HepG2 (cell line): ENCODE results near the gene ANKRD39. TPM values are rescaled to one million over a fixed set of nuclear protein-coding genes. Genes with fewer than 3 reads are reported as not detected.
A peak's percentile ranks its signal among the peaks of the same experiment; 100 is the strongest.

ENCODE experiments used
- AGO2 ChIP-seq: fragments of 200-400 bp; formaldehyde crosslinking; optimal IDR thresholded peaks from 2 replicates; pipeline ENCODE3; 2017; ENCODE audit warnings: mild to moderate bottlenecking, low read depth, low read length, moderate library complexity
- GABPA ChIP-seq, 2 experiments: IDR thresholded peaks; 2 replicates each; pipeline ENCODE4 v1.6.1; 2011 to 2016; ENCODE audit warnings: low read depth in 2 of 2, low read length in 1 of 2, missing biosample characterization in 1 of 2, missing genetic modification characterization in 1 of 2
- HDAC6 ChIP-seq: fragments of 200-600 bp; sonication (generic); IDR thresholded peaks from 2 replicates; pipeline ENCODE4 v1.7.0; 2017; ENCODE audit warnings: mild to moderate bottlenecking, antibody characterized with exemption, low read length, low read depth
- HHEX ChIP-seq: IDR thresholded peaks from 2 replicates; pipeline ENCODE4 v1.6.1; 2016; ENCODE audit warnings: control low read depth
- KAT7 ChIP-seq: IDR thresholded peaks from 2 replicates; pipeline ENCODE4 v1.6.1; 2018; ENCODE audit warnings: borderline replicate concordance, missing compliant biosample characterization
- KLF12 ChIP-seq: sonication (generic); formaldehyde crosslinking; IDR thresholded peaks from 2 replicates; pipeline ENCODE4 v1.4.0; 2020; ENCODE audit warnings: missing genetic modification reagents, borderline replicate concordance
- PCBP2 ChIP-seq: fragments of 200-400 bp; formaldehyde crosslinking; optimal IDR thresholded peaks from 2 replicates; pipeline ENCODE3; 2018; ENCODE audit warnings: low read length, low read depth; ENCODE audit not compliant: poor library complexity, severe bottlenecking
- POLR2AphosphoS2 ChIP-seq: IDR thresholded peaks from 2 replicates; pipeline ENCODE4 v1.6.1; 2011; ENCODE audit warnings: low read depth, low read length, improper control_type of control experiment
- SMAD1 ChIP-seq: sonication (generic); formaldehyde crosslinking; IDR thresholded peaks from 2 replicates; pipeline ENCODE4 v1.4.0; 2020; ENCODE audit warnings: missing genetic modification reagents, low read depth, mild to moderate bottlenecking, borderline replicate concordance
- SP2 ChIP-seq: sonication (generic); formaldehyde crosslinking; IDR thresholded peaks from 2 replicates; pipeline ENCODE4 v1.5.1; 2020; ENCODE audit warnings: mild to moderate bottlenecking, missing genetic modification reagents
- SP4 ChIP-seq: sonication (generic); formaldehyde crosslinking; IDR thresholded peaks from 2 replicates; pipeline ENCODE4 v1.8.1; 2023; ENCODE audit warnings: mild to moderate bottlenecking, missing genetic modification reagents
- THAP8 ChIP-seq: sonication (generic); formaldehyde crosslinking; IDR thresholded peaks from 2 replicates; pipeline ENCODE4 v1.5.1; 2020; ENCODE audit warnings: missing genetic modification reagents, mild to moderate bottlenecking, borderline replicate concordance
- ZBTB49 ChIP-seq: sonication (generic); formaldehyde crosslinking; IDR thresholded peaks from 2 replicates; pipeline ENCODE4 v1.4.0; 2020; ENCODE audit warnings: missing genetic modification reagents, borderline replicate concordance
- ZFX ChIP-seq: sonication (generic); formaldehyde crosslinking; IDR thresholded peaks from 2 replicates; pipeline ENCODE4 v1.4.0; 2020; ENCODE audit warnings: mild to moderate bottlenecking, low read depth, missing genetic modification reagents, moderate library complexity
- ZNF781 ChIP-seq: sonication (generic); formaldehyde crosslinking; IDR thresholded peaks from 2 replicates; pipeline ENCODE4 v1.5.1; 2020; ENCODE audit warnings: borderline replicate concordance, mild to moderate bottlenecking, missing genetic modification reagents; ENCODE audit errors: not compliant biosample characterization
- polyA plus RNA-seq, 8 experiments: library from polyadenylated mRNA; depleted of rRNA in 3 of 8; stranded (reverse) in 7 of 8; unstranded in 1 of 8; fragments of >200 nt; fragmentation: Illumina TruSeq in 4 of 8; extraction: Trizol in 4 of 8; gene quantifications; 2 replicates each; pipeline versions ENCODE4 v1.2.1 to v1.2.3, GENCODE V29; 2011 to 2016; ENCODE audit warnings: low read depth in 4 of 8, missing spikeins in 1 of 8, mixed read lengths in 1 of 8; ENCODE audit not compliant: insufficient read depth in 1 of 8
- total RNA-seq, 5 experiments: library from RNA; depleted of rRNA; stranded (reverse); fragments of >200 nt; fragmentation: Illumina TruSeq; extraction: Trizol; gene quantifications; 2 replicates each; pipeline ENCODE4 v1.2.3, GENCODE V29; 2016; ENCODE audit warnings: low read depth in 1 of 5
- TF ChIP-seq, protein P1 (sequence below): sonication (generic); formaldehyde crosslinking; conservative IDR thresholded peaks from 2 replicates; pipeline ENCODE4 v1.5.0; 2020; ENCODE audit warnings: missing genetic modification reagents
- TF ChIP-seq, protein P2 (sequence below): sonication (generic); formaldehyde crosslinking; IDR thresholded peaks from 2 replicates; pipeline ENCODE4 v1.8.1; 2023; ENCODE audit warnings: mild to moderate bottlenecking, inconsistent platforms, moderate library complexity, missing genetic modification reagents, borderline replicate concordance
- TF ChIP-seq, protein P3 (sequence below): sonication (generic); formaldehyde crosslinking; IDR thresholded peaks from 2 replicates; pipeline ENCODE4 v1.8.1; 2022; ENCODE audit warnings: low read depth, mild to moderate bottlenecking, missing genetic modification reagents

ANKRD39 gene
- total and polyA plus RNA-seq, 2 of the 13 experiments (the other 11 are each of a cell fraction or from before 2014, with no cell fraction given): 23.2 to 24.8 TPM

GRCh38 chr2:96815326-96816126 lies 42.3 kb downstream of the ANKRD39 start (continued):
- TF ChIP-seq HDAC6: no peak
- TF ChIP-seq, protein P1, sequence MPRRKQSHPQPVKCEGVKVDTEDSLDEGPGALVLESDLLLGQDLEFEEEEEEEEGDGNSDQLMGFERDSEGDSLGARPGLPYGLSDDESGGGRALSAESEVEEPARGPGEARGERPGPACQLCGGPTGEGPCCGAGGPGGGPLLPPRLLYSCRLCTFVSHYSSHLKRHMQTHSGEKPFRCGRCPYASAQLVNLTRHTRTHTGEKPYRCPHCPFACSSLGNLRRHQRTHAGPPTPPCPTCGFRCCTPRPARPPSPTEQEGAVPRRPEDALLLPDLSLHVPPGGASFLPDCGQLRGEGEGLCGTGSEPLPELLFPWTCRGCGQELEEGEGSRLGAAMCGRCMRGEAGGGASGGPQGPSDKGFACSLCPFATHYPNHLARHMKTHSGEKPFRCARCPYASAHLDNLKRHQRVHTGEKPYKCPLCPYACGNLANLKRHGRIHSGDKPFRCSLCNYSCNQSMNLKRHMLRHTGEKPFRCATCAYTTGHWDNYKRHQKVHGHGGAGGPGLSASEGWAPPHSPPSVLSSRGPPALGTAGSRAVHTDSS (CRISPR knock-in tag): no peak
- TF ChIP-seq, protein P2, sequence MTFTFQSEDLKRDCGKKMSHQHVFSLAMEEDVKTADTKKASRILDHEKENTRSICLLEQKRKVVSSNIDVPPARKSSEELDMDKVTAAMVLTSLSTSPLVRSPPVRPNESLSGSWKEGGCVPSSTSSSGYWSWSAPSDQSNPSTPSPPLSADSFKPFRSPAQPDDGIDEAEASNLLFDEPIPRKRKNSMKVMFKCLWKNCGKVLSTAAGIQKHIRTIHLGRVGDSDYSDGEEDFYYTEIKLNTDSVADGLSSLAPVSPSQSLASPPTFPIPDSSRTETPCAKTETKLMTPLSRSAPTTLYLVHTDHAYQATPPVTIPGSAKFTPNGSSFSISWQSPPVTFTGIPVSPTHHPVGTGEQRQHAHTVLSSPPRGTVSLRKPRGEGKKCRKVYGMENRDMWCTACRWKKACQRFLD (CRISPR knock-in tag): peak; percentile 90
- TF ChIP-seq ZFX (CRISPR knock-in tag): no peak; the same call in none of the 2 replicates
- 0 out of 2 replicates have a peak, but pooled peaks have one; percentile 48 for TF ChIP-seq KAT7 (CRISPR knock-in tag)
- TF ChIP-seq AGO2: peak; percentile 60
- TF ChIP-seq PCBP2: no peak
- TF ChIP-seq KLF12 (CRISPR knock-in tag): peak; percentile 87
- TF ChIP-seq POLR2AphosphoS2: no peak
- no peak for TF ChIP-seq HHEX (CRISPR knock-in tag)
- TF ChIP-seq GABPA (IDR thresholded peaks at IDR 0.05; ENCODE audit: low read depth, low read length): no peak
- TF ChIP-seq GABPA (CRISPR knock-in tag; IDR thresholded peaks at IDR 0.05; ENCODE audit: low read depth): no peak
- no peak for TF ChIP-seq SP2
- TF ChIP-seq ZNF781 (CRISPR knock-in tag): no peak
- no peak for TF ChIP-seq THAP8 (CRISPR knock-in tag)
- no peak for TF ChIP-seq ZBTB49 (CRISPR knock-in tag)
- peak; percentile 33; the same call in 1 of the 2 replicates for TF ChIP-seq SMAD1
- TF ChIP-seq SP4: no peak; the same call in 1 of the 2 replicates
- TF ChIP-seq, protein P3, sequence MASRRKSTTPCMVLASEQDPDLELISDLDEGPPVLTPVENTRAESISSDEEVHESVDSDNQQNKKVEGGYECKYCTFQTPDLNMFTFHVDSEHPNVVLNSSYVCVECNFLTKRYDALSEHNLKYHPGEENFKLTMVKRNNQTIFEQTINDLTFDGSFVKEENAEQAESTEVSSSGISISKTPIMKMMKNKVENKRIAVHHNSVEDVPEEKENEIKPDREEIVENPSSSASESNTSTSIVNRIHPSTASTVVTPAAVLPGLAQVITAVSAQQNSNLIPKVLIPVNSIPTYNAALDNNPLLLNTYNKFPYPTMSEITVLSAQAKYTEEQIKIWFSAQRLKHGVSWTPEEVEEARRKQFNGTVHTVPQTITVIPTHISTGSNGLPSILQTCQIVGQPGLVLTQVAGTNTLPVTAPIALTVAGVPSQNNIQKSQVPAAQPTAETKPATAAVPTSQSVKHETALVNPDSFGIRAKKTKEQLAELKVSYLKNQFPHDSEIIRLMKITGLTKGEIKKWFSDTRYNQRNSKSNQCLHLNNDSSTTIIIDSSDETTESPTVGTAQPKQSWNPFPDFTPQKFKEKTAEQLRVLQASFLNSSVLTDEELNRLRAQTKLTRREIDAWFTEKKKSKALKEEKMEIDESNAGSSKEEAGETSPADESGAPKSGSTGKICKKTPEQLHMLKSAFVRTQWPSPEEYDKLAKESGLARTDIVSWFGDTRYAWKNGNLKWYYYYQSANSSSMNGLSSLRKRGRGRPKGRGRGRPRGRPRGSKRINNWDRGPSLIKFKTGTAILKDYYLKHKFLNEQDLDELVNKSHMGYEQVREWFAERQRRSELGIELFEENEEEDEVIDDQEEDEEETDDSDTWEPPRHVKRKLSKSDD: no peak
